Neural progenitor cell (in vitro differentiated cells): ENCODE measurements around the gene BCL2L11. TPM values are rescaled to one million over a fixed set of nuclear protein-coding genes. Genes with fewer than 3 reads are reported as not detected.

Experiments
- DNase-seq: peaks from one replicate; pipeline ENCODE4 v3.0.0-alpha.2; 2016; ENCODE audit warnings: low spot score
- H2AFZ ChIP-seq: fragments of 200-600 bp; sonication (generic); replicated peaks from 2 replicates; pipeline ENCODE4 v1.6.1; 2016; ENCODE audit warnings: antibody characterized with exemption
- H3F3A ChIP-seq: fragments of 200-600 bp; sonication (generic); 2 replicates; pipeline ENCODE4 v1.6.1; 2016; ENCODE audit warnings: antibody characterized with exemption, low read depth
- H3K27ac ChIP-seq: fragments of 200-600 bp; sonication (generic); 2 replicates; pipeline ENCODE4 v1.5.1; 2016; ENCODE audit warnings: mild to moderate bottlenecking
- H3K27me3 ChIP-seq: fragments of 200-600 bp; sonication (generic); 2 replicates; pipeline ENCODE4 v1.6.1; 2016; ENCODE audit warnings: mild to moderate bottlenecking, moderate library complexity
- H3K36me3 ChIP-seq: fragments of 200-600 bp; sonication (generic); 2 replicates; pipeline ENCODE4 v1.5.1; 2016
- H3K4me1 ChIP-seq: fragments of 200-600 bp; sonication (generic); 2 replicates; pipeline ENCODE4 v1.6.1; 2016; ENCODE audit warnings: mixed run types
- H3K4me2 ChIP-seq: fragments of 200-600 bp; sonication (generic); 2 replicates; pipeline ENCODE4 v1.6.1; 2016
- H3K4me3 ChIP-seq: fragments of 200-600 bp; sonication (generic); 2 replicates; pipeline ENCODE4 v1.5.1; 2016
- H3K79me2 ChIP-seq: fragments of 200-600 bp; sonication (generic); 2 replicates; pipeline ENCODE4 v1.6.1; 2016; ENCODE audit warnings: low read depth
- H3K9ac ChIP-seq: fragments of 200-600 bp; sonication (generic); 2 replicates; pipeline ENCODE4 v1.6.1; 2016
- H3K9me3 ChIP-seq: fragments of 200-600 bp; sonication (generic); 2 replicates; pipeline ENCODE4 v1.5.1; 2016; ENCODE audit warnings: low read depth
- H4K20me1 ChIP-seq: fragments of 200-600 bp; sonication (generic); 2 replicates; pipeline ENCODE4 v1.6.1; 2016; ENCODE audit warnings: low read depth
- H3K27ac Mint-ChIP-seq: 3 replicates; pipeline ENCODE4 v1.8.0; 2021; ENCODE audit warnings: mixed read lengths
- H3K27me3 Mint-ChIP-seq: 2 replicates; pipeline ENCODE4 v1.8.0; 2022; ENCODE audit warnings: low read depth, mild to moderate bottlenecking, inconsistent platforms, moderate library complexity, mixed read lengths; ENCODE audit not compliant: insufficient read depth
- H3K36me3 Mint-ChIP-seq: 3 replicates; pipeline ENCODE4 v1.8.0; 2021; ENCODE audit warnings: mixed read lengths
- H3K4me1 Mint-ChIP-seq: 3 replicates; pipeline ENCODE4 v1.8.0; 2021; ENCODE audit warnings: mixed read lengths
- H3K4me3 Mint-ChIP-seq: 3 replicates; pipeline ENCODE4 v1.8.0; 2021; ENCODE audit warnings: mild to moderate bottlenecking, moderate library complexity, mixed read lengths
- H3K9me3 Mint-ChIP-seq: 3 replicates; pipeline ENCODE4 v1.8.0; 2020; ENCODE audit warnings: mixed read lengths
- EZH2 ChIP-seq: fragments of 200-600 bp; sonication (generic); IDR thresholded peaks from 2 replicates; pipeline ENCODE4 v1.6.1; 2017; ENCODE audit warnings: antibody characterized with exemption, mild to moderate bottlenecking, moderate library complexity
- EZH2phosphoT487 ChIP-seq: fragments of 200-600 bp; sonication (generic); IDR thresholded peaks from 2 replicates; pipeline ENCODE4 v1.6.1; 2017; ENCODE audit warnings: antibody characterized with exemption
- total RNA-seq: library from RNA; depleted of rRNA; stranded (reverse); fragments of >200 nt; gene quantifications from 2 replicates; pipeline ENCODE4 v1.2.3, GENCODE V29; 2015; ENCODE audit warnings: low replicate concordance
- TF ChIP-seq, protein P1 (sequence below): fragments of 200-600 bp; sonication (generic); IDR thresholded peaks from 2 replicates; pipeline ENCODE4 v1.5.1; 2017; ENCODE audit warnings: antibody characterized with exemption, mild to moderate bottlenecking

The BCL2L11 gene
- total RNA-seq, 1 donor from 2014 or later: 46.9 TPM

DNA sequence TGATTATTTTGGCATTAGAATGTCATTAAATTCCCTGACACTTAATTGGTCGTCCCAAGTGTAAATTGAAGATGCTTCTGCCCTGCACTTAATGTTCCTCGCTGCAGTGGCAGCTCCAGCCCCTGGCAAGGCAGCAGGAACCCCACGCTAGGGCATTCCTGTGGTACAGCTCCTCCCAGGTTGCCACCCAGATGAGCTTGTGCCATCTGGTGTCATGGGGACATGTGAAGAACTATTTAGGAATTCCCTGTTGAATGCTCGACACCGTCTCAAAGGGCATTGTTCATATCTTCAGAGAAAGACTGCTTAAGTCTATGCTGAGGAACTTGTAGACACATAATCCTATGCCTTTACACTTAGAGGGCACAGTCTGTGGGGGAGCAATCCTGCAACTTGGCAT lies 38.9 kb downstream of the BCL2L11 start:
- Mint-ChIP-seq H3K4me1 (peaks cover 74% of the 10 kb centered on the region), H3K27ac (no peak overlapping the region), H3K27me3 (peaks cover 5% of the 10 kb centered on the region), H3K9me3 (no peaks in the 10 kb centered on the region), H3K4me3 (no peak overlapping the region), H3K36me3 (peaks cover 42% of the 10 kb centered on the region)
- Histone ChIP-seq H3K27ac (no peak overlapping the region), H2AFZ (no peak overlapping the region), H4K20me1 (peaks cover 100% of the 10 kb centered on the region), H3F3A (no peaks in the 10 kb centered on the region), H3K9ac (no peak overlapping the region), H3K27me3 (no peaks in the 10 kb centered on the region), H3K79me2 (peaks cover 71% of the 10 kb centered on the region), H3K4me1 (peaks cover 5% of the 10 kb centered on the region), H3K4me2 (no peak overlapping the region), H3K4me3 (no peak overlapping the region), H3K36me3 (no peaks in the 10 kb centered on the region), H3K9me3 (no peaks in the 10 kb centered on the region)
- no peak for DNase-seq
- no peak for TF ChIP-seq EZH2phosphoT487
- no peak for TF ChIP-seq EZH2
- TF ChIP-seq, protein P1, sequence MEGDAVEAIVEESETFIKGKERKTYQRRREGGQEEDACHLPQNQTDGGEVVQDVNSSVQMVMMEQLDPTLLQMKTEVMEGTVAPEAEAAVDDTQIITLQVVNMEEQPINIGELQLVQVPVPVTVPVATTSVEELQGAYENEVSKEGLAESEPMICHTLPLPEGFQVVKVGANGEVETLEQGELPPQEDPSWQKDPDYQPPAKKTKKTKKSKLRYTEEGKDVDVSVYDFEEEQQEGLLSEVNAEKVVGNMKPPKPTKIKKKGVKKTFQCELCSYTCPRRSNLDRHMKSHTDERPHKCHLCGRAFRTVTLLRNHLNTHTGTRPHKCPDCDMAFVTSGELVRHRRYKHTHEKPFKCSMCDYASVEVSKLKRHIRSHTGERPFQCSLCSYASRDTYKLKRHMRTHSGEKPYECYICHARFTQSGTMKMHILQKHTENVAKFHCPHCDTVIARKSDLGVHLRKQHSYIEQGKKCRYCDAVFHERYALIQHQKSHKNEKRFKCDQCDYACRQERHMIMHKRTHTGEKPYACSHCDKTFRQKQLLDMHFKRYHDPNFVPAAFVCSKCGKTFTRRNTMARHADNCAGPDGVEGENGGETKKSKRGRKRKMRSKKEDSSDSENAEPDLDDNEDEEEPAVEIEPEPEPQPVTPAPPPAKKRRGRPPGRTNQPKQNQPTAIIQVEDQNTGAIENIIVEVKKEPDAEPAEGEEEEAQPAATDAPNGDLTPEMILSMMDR: no peak

- H4K20me1 ChIP-seq: peaks cover 92% of the 10 kb centered on the region
- H3K4me3 Mint-ChIP-seq: no peak overlapping the region
- peaks cover 5% of the 10 kb centered on the region for H3K27me3 Mint-ChIP-seq
- H3K4me1 ChIP-seq: peaks cover 5% of the 10 kb centered on the region
- H3K79me2 ChIP-seq: peaks cover 60% of the 10 kb centered on the region
- no peak for TF ChIP-seq EZH2
- TF ChIP-seq EZH2phosphoT487: no peak
- peaks cover 40% of the 10 kb centered on the region for H3K36me3 Mint-ChIP-seq
- H3K9ac ChIP-seq: no peak overlapping the region
- no peak for DNase-seq
- no peak overlapping the region for H3K27ac ChIP-seq
- no peaks in the 10 kb centered on the region for H3K27me3 ChIP-seq
- no peak overlapping the region for H3K4me3 ChIP-seq
- no peak overlapping the region for H3K27ac Mint-ChIP-seq
- H3K4me1 Mint-ChIP-seq: peaks cover 67% of the 10 kb centered on the region
- H2AFZ ChIP-seq: no peak overlapping the region
- H3K9me3 ChIP-seq: no peaks in the 10 kb centered on the region
- no peak overlapping the region for H3K4me2 ChIP-seq
- H3F3A ChIP-seq: no peaks in the 10 kb centered on the region
- peaks cover 6% of the 10 kb centered on the region for H3K36me3 ChIP-seq
- no peaks in the 10 kb centered on the region for H3K9me3 Mint-ChIP-seq
Observed at GRCh38 chr2:111160758-111161157, 40.0 kb downstream of the BCL2L11 start.

- Mint-ChIP-seq H3K36me3 (peaks cover 30% of the 10 kb centered on the region), H3K27me3 (peaks cover 2% of the 10 kb centered on the region), H3K27ac (no peak overlapping the region), H3K9me3 (no peaks in the 10 kb centered on the region), H3K4me3 (no peak overlapping the region), H3K4me1 (peaks cover 55% of the 10 kb centered on the region)
- Histone ChIP-seq H3K4me2 (no peak overlapping the region), H3K9ac (no peak overlapping the region), H2AFZ (no peak overlapping the region), H3K4me3 (no peak overlapping the region), H3K36me3 (peaks cover 6% of the 10 kb centered on the region), H3K27ac (no peak overlapping the region), H3K27me3 (no peaks in the 10 kb centered on the region), H4K20me1 (peaks cover 86% of the 10 kb centered on the region), H3K79me2 (peaks cover 48% of the 10 kb centered on the region), H3K4me1 (peaks cover 5% of the 10 kb centered on the region), H3F3A (peaks cover 8% of the 10 kb centered on the region), H3K9me3 (no peaks in the 10 kb centered on the region)
- DNase-seq: no peak
- TF ChIP-seq, protein P1: no peak
- TF ChIP-seq EZH2phosphoT487: no peak
- no peak for TF ChIP-seq EZH2
Observed at GRCh38 chr2:111161971-111162370, 41.3 kb downstream of the BCL2L11 start.

DNA sequence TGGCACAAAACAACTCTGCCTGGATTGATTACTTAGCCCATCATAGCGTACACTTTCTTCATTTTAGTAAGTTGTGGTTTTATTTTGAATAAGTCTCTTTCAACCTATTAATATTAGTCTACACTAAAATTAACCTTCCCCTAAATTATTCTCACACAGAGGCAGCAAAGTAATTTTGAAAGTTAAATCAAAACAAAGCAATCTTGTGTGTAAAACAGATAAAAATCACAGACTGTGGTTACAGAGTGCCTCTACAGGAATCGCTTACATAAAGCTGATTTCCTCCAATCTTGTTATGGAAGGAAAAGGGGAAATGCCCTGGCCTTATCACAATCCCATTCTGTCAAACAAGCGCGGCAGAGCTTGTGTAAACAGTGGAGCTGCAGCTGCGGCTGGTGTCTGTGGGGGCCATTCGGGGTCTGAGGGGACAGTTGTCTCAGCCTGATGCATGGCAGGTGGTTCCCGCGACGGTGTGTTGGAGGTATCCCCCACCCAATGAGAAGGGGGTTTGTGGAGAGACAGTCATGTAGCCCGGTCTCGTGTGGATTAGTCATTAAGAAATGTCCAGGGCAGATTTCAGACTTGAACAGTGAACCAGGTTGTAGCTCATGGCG lies 42.1 kb downstream of the BCL2L11 start:
- Histone ChIP-seq H3K4me3 (no peak overlapping the region), H3K9me3 (no peaks in the 10 kb centered on the region), H3K27ac (no peak overlapping the region), H3K27me3 (no peaks in the 10 kb centered on the region), H3K79me2 (peaks cover 40% of the 10 kb centered on the region), H2AFZ (no peak overlapping the region), H3F3A (peaks cover 8% of the 10 kb centered on the region), H3K4me1 (peaks cover 5% of the 10 kb centered on the region), H3K36me3 (peaks cover 6% of the 10 kb centered on the region), H4K20me1 (peaks cover 83% of the 10 kb centered on the region), H3K4me2 (no peak overlapping the region), H3K9ac (no peak overlapping the region)
- Mint-ChIP-seq H3K9me3 (no peaks in the 10 kb centered on the region), H3K36me3 (peaks cover 32% of the 10 kb centered on the region), H3K4me1 (peaks cover 47% of the 10 kb centered on the region), H3K27ac (no peak overlapping the region), H3K27me3 (peaks cover 2% of the 10 kb centered on the region), H3K4me3 (no peak overlapping the region)
- TF ChIP-seq, protein P1: no peak
- no peak for TF ChIP-seq EZH2
- no peak for TF ChIP-seq EZH2phosphoT487
- no peak for DNase-seq
